Vagina (tissue), 2 donors: ENCODE data around the gene ZBED5.

ENCODE experiments used
- CTCF ChIP-seq, 3 experiments: fragments of 450-650 bp in 2 of 3; fragments of 200-600 bp in 1 of 3; sonication (generic) in 1 of 3; IDR thresholded peaks; one replicate each; pipeline ENCODE4 v1.5.1; 2017 to 2019; ENCODE audit warnings: antibody characterized with exemption in 3 of 3, mild to moderate bottlenecking in 2 of 3, moderate library complexity in 2 of 3
- POLR2A ChIP-seq, 2 donors: fragments of 450-650 bp; IDR thresholded peaks; one replicate each; pipeline ENCODE4 v1.6.1; 2017; ENCODE audit warnings: antibody characterized with exemption in 2 of 2, mild to moderate bottlenecking in 2 of 2, moderate library complexity in 2 of 2
- POLR2AphosphoS5 ChIP-seq, 2 donors: sonication (generic); formaldehyde crosslinking; IDR thresholded peaks; one replicate each; pipeline ENCODE4 v1.9.0; 2017; ENCODE audit warnings: antibody characterized with exemption in 2 of 2, mild to moderate bottlenecking in 2 of 2, low read depth in 1 of 2; ENCODE audit not compliant: insufficient read depth in 1 of 2

- TF ChIP-seq CTCF (IDR thresholded peaks at IDR 0.05) (no peak), POLR2AphosphoS5 (IDR thresholded peaks at IDR 0.05; ENCODE audit: insufficient read depth in 1 of 2, low read depth in 1 of 2) (no peak), POLR2A (IDR thresholded peaks at IDR 0.05) (no peak)
Observed at GRCh38 chr11:10838881-10839280, 19.0 kb downstream of the ZBED5 start.
